ENCODE data around the gene AHCYL2. TPM values are rescaled to one million over a fixed set of nuclear protein-coding genes. Genes with fewer than 3 reads are reported as not detected.

The AHCYL2 gene
- total and polyA plus RNA-seq, 2 donors (not counting 3 experiments of a cell fraction or from before 2014, with no cell fraction given): 10.8 to 13.5 TPM

DNA sequence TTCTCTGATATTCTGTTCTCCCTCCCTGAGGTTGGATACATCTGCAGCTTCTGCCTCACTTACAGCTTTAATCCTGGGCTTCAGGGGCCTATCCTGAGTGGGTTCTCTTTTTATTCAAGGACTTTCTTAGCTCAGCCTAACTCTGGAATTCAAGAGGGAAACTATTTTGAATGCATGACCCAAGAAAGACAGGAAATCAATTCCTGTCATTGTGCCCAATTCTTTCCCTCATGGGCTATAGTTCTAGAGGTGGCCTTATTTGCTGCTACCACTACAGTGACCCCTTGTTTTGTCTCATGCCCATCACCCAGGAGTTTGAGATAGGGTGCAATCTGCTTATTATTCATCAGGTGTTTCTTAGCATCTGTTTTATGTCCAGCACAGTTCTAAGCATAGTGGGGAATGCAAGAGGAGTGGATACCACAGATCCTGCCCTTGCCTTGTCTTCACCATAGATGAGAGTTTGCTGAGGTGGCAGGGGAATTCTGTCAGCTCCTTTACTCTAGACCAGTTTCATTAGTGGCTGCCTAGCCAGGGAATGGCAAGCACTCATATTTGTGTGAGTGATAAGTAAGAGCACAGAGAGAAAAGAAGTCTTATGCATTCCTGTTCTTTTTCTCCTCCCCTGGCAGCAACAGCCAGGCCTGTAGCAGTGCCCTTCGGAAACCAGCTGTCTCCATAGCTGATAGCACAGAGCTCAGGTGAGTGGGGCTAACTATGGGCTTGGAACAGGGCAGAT is 228.8 kb downstream of the AHCYL2 start:
- ChIA-PET POLR2A (no interaction called here), CTCF (interaction anchor here (1.1 to 3.1 kb wide), 5 partner anchors 10 to 181 kb away, joined by 3 to 17 read pairs (median 4); partner anchors contain the start of gene STRIP2)
- no peak for TF ChIP-seq CTCF (IDR thresholded peaks at IDR 0.05; ENCODE audit: extremely low read depth in 1 of 2, insufficient read depth in 1 of 2, low read depth in 1 of 2, low read length in 2 of 2)
- no peak for TF ChIP-seq FOS (IDR thresholded peaks at IDR 0.05; ENCODE audit: borderline replicate concordance, insufficient read depth, low read length)
- TF ChIP-seq, protein P1, sequence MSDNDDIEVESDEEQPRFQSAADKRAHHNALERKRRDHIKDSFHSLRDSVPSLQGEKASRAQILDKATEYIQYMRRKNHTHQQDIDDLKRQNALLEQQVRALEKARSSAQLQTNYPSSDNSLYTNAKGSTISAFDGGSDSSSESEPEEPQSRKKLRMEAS (IDR thresholded peaks at IDR 0.05; ENCODE audit: insufficient read depth, insufficient read length): no peak
- TF ChIP-seq GATA2 (IDR thresholded peaks at IDR 0.05; ENCODE audit: insufficient read depth, insufficient read length, low read depth, low read length): no peak
- no peak for TF ChIP-seq POLR2A (IDR thresholded peaks at IDR 0.05; ENCODE audit: low read depth, low read length)
- TF ChIP-seq EZH2 (IDR thresholded peaks at IDR 0.05; ENCODE audit: borderline replicate concordance, low read depth, low read length, severe bottlenecking): no peak
- TF ChIP-seq MYC (IDR thresholded peaks at IDR 0.05; ENCODE audit: low read depth, low read length): no peak
- TF ChIP-seq JUN (IDR thresholded peaks at IDR 0.05; ENCODE audit: borderline replicate concordance, insufficient read depth, insufficient read length, low read depth): no peak
- TF ChIP-seq POLR2AphosphoS5 (IDR thresholded peaks at IDR 0.05; ENCODE audit: insufficient read depth, low read depth, low read length): no peak
- Histone ChIP-seq H3K4me2 (ENCODE audit: insufficient read depth, low read length) (no peak overlapping the region), H3K27ac (ENCODE audit: insufficient read depth, low read depth, low read length) (no peak overlapping the region), H3K9me1 (replicated peaks; ENCODE audit: control insufficient read depth, extremely low read depth, insufficient read depth, low read length) (no peaks in the 10 kb centered on the region), H4K20me1 (replicated peaks; ENCODE audit: control insufficient read depth, extremely low read depth, insufficient read depth, low read length) (no peaks in the 10 kb centered on the region), H3K9me3 (replicated peaks; ENCODE audit: control insufficient read depth, insufficient read depth, low read length) (no peaks in the 10 kb centered on the region), H3K4me3 (replicated peaks in 1 of 3; ENCODE audit: insufficient read depth in 1 of 3, low read depth in 1 of 3, low read length in 3 of 3) (no peak overlapping the region), H2AFZ (ENCODE audit: low read depth, low read length) (no peak overlapping the region), H3K36me3 (ENCODE audit: control insufficient read depth in 2 of 2, extremely low read depth in 1 of 2, insufficient read depth in 2 of 2, low read length in 2 of 2) (peaks cover 0 to 2% of the 10 kb centered on the region in 2 experiments), H3K4me1 (ENCODE audit: control insufficient read depth, extremely low read depth, insufficient read depth, low read length) (no peaks in the 10 kb centered on the region), H3K9ac (replicated peaks; ENCODE audit: extremely low read depth, insufficient read depth, low read length) (no peak overlapping the region), H3K79me2 (ENCODE audit: control insufficient read depth, insufficient read depth, low read length) (no peaks in the 10 kb centered on the region), H3K27me3 (ENCODE audit: control insufficient read depth in 2 of 2, insufficient read depth in 2 of 2, low read length in 2 of 2) (no peaks in the 10 kb centered on the region)
- intact Hi-C loops (cut with micrococcal nuclease) (no loop called here), dilution Hi-C loops (cut with MboI; ENCODE audit: extremely low pct_ligation_motif_present, low sequenced_read_pairs) (no loop called here)
- FAIRE-seq: no peak
- DNase-seq (ENCODE audit: low read depth, low spot score): no peak
- no TSS peak for BruUV-seq (replicated peaks)
